ENCODE data around the gene PSMB5. TPM values are rescaled to one million over a fixed set of nuclear protein-coding genes. Genes with fewer than 3 reads are reported as not detected.

The PSMB5 gene
- total and polyA plus RNA-seq, 9 of the 15 experiments (the other 6 are each of a cell fraction or from before 2014, with no cell fraction given) = 198 to 1,870 (median 269) TPM

DNA sequence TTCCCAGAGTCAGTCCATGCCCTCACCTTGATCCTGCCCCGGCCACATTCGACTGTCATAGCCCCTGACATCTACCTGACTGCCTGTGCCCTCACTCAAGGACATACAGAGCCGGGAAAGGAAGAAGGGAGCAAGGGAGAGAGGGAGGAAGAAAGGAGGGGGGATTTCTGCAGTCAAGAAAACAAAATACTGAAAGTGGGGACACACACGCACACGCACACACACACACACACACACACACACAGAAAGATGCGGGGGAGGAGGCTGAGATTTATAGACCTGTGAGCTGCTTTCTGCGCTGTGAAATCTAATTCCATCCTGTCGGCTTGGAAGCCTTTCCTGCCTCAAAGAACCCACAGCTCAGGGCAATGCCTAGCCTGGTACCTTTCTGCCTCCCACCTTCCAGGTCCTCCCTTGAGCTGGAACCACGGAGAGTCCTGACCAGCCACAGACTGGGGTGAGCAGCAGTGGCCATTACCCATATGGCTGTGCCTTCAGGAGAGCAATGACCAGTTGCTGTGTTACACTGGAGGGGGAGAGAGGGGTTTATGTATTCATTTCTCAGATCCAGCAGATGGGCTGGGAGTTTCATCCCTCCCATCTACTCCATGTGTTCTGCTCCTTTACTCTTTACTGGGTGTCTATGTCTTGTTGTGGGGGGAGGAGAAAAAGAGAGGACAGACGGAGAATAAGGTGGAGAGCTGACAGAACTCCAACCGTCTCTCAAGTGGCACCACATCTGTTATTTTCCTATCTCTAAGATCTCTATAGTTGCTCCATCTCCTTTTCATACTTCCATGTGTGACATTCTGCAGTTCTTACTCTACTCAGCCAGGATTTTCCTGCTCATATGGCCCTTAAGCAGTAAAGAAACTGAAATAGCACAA lies 37.7 kb downstream of the PSMB5 start (continued):
- no peak for TF ChIP-seq PURB (CRISPR knock-in tag; IDR thresholded peaks at IDR 0.05; ENCODE audit: low read depth)
- no peak for TF ChIP-seq CBX3 (IDR thresholded peaks at IDR 0.05; ENCODE audit: borderline replicate concordance in 1 of 2, low read length in 2 of 2)
- TF ChIP-seq EGR1 (conservative IDR thresholded peaks at IDR 0.05) = peak; percentile 92
- TF ChIP-seq NR2C1 (IDR thresholded peaks at IDR 0.05) = no peak
- TF ChIP-seq NR2C1 (tag; IDR thresholded peaks at IDR 0.05) = no peak
- no peak for TF ChIP-seq SMARCA4 (IDR thresholded peaks at IDR 0.05)
- TF ChIP-seq, protein P1, sequence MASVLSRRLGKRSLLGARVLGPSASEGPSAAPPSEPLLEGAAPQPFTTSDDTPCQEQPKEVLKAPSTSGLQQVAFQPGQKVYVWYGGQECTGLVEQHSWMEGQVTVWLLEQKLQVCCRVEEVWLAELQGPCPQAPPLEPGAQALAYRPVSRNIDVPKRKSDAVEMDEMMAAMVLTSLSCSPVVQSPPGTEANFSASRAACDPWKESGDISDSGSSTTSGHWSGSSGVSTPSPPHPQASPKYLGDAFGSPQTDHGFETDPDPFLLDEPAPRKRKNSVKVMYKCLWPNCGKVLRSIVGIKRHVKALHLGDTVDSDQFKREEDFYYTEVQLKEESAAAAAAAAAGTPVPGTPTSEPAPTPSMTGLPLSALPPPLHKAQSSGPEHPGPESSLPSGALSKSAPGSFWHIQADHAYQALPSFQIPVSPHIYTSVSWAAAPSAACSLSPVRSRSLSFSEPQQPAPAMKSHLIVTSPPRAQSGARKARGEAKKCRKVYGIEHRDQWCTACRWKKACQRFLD (CRISPR knock-in tag; IDR thresholded peaks at IDR 0.05) = no peak
- TF ChIP-seq, protein P2, sequence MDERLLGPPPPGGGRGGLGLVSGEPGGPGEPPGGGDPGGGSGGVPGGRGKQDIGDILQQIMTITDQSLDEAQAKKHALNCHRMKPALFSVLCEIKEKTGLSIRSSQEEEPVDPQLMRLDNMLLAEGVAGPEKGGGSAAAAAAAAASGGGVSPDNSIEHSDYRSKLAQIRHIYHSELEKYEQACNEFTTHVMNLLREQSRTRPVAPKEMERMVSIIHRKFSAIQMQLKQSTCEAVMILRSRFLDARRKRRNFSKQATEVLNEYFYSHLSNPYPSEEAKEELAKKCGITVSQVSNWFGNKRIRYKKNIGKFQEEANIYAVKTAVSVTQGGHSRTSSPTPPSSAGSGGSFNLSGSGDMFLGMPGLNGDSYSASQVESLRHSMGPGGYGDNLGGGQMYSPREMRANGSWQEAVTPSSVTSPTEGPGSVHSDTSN (CRISPR knock-in tag; IDR thresholded peaks at IDR 0.05; ENCODE audit: low read depth) = no peak
- TF ChIP-seq, protein P2 (tag; conservative IDR thresholded peaks at IDR 0.05; ENCODE audit: low read depth) = peak; percentile 90
- no peak for TF ChIP-seq ZNF274 (IDR thresholded peaks at IDR 0.05; ENCODE audit: borderline replicate concordance, low read depth, low read length)
- TF ChIP-seq ETV1 (tag; conservative IDR thresholded peaks at IDR 0.05; ENCODE audit: low read depth) = 0 out of 2 replicates have a peak, but pooled peaks have one; percentile 16
- peak; percentile 63 to 85; a peak in 3 of 4 replicates for TF ChIP-seq RCOR1 (IDR thresholded peaks at IDR 0.05; ENCODE audit: borderline replicate concordance in 1 of 2, low read depth in 2 of 2, low read length in 2 of 2)
- no peak for TF ChIP-seq ZNF699 (CRISPR knock-in tag; IDR thresholded peaks at IDR 0.05; ENCODE audit: insufficient replicate concordance)
- TF ChIP-seq RBFOX2 (IDR thresholded peaks at IDR 0.05; ENCODE audit: low read depth, low read length) = no peak
- TF ChIP-seq, protein P3, sequence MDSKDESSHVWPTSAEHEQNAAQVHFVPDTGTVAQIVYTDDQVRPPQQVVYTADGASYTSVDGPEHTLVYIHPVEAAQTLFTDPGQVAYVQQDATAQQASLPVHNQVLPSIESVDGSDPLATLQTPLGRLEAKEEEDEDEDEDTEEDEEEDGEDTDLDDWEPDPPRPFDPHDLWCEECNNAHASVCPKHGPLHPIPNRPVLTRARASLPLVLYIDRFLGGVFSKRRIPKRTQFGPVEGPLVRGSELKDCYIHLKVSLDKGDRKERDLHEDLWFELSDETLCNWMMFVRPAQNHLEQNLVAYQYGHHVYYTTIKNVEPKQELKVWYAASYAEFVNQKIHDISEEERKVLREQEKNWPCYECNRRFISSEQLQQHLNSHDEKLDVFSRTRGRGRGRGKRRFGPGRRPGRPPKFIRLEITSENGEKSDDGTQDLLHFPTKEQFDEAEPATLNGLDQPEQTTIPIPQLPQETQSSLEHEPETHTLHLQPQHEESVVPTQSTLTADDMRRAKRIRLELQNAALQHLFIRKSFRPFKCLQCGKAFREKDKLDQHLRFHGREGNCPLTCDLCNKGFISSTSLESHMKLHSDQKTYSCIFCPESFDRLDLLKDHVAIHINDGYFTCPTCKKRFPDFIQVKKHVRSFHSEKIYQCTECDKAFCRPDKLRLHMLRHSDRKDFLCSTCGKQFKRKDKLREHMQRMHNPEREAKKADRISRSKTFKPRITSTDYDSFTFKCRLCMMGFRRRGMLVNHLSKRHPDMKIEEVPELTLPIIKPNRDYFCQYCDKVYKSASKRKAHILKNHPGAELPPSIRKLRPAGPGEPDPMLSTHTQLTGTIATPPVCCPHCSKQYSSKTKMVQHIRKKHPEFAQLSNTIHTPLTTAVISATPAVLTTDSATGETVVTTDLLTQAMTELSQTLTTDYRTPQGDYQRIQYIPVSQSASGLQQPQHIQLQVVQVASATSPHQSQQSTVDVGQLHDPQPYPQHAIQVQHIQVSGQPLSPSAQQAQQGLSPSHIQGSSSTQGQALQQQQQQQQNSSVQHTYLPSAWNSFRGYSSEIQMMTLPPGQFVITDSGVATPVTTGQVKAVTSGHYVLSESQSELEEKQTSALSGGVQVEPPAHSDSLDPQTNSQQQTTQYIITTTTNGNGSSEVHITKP (IDR thresholded peaks at IDR 0.05; ENCODE audit: partially characterized antibody) = no peak
- TF ChIP-seq HOXB6 (CRISPR knock-in tag; IDR thresholded peaks at IDR 0.05; ENCODE audit: borderline replicate concordance) = no peak
- TF ChIP-seq, protein P4, sequence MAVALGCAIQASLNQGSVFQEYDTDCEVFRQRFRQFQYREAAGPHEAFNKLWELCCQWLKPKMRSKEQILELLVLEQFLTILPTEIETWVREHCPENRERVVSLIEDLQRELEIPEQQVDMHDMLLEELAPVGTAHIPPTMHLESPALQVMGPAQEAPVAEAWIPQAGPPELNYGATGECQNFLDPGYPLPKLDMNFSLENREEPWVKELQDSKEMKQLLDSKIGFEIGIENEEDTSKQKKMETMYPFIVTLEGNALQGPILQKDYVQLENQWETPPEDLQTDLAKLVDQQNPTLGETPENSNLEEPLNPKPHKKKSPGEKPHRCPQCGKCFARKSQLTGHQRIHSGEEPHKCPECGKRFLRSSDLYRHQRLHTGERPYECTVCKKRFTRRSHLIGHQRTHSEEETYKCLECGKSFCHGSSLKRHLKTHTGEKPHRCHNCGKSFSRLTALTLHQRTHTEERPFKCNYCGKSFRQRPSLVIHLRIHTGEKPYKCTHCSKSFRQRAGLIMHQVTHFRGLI (CRISPR knock-in tag; IDR thresholded peaks at IDR 0.05) = no peak
- no peak for TF ChIP-seq NUFIP1 (IDR thresholded peaks at IDR 0.05; ENCODE audit: partially characterized antibody)
